Activated CD4-positive, alpha-beta T cell treated with anti-CD3 and anti-CD28 coated beads, Interleukin-2, Interleukin-4, amounts not matched to agents 100 ng/mL and 50 ng/mL, durations not matched to agents 16 hours and 8 hours (primary cell): ENCODE data around the gene SREBF2.
"Not testable (repeated sequence)": the region's sequence is repeated elsewhere in the genome, so short reads cannot be mapped to it uniquely, and the experiment has no call there.

ENCODE experiments used
- DNase-seq: peaks from one replicate; pipeline ENCODE4 v3.0.0-alpha.2; 2020; ENCODE audit warnings: low spot score

Gene SREBF2

DNA sequence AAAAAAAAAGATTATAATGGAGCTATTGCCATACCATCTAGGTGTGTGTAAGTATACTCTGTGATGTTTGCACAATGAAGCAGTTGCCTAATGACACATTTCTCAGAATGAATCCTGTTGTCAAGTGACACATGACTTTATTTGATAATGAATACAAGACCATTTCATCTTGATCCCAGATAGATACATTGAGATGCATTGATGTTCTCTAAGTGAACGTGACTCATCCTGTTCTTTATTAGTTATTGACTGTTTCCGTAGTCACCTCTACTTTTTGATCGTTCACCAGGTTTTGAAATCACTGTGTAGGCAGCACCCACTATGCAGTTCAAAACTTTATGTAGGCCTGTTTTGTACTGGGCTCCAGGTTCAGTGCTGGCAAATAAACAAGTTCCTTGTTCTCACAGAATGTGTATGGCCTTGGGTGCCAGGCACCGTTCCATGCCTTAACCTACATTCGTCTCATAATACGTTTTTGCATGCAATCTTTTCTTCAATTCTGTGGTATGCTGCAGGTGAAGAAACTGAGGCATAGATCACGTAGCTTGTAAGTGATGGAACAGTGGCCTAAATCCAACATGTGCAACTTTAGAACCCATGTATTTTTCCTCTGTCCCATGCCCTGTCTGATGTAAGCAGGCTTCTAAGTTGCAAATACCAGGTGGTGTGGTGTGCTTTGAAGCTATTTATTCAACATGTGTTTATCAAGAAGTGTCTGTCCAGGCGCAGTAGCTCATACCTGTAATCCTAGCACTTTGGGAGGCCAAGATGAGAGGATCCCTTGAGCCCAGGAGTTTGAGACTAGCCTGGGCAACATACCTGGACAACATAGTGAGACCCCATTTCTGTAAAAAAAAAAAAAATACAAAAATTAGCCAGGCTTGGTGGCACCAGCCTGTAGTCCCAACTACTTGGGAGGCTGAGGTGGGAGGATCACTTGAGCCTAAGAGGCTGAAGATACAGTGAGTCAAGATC lies 10.4 kb downstream of the SREBF2 start:
- DNase-seq, result peak; percentile 87

DNA sequence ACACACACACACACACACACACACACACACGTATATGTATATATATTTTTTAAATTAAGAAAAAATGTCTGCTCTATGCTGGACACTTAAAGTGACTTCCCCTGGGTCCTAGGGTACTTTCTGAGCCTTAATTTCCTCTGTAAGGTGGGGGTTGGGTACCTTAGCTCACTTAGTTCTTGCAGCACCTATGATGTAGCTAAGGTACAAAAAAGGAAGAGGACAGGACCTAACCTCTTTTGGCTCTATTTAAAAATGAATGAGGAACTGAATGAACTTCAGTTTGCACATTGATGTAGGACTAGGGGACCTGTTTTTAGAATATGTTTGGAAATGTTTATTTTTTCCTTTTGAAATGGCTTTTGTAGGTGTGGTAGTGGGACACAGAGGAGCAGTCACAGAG lies 11.1 kb downstream of the SREBF2 start:
- no peak for DNase-seq

DNA sequence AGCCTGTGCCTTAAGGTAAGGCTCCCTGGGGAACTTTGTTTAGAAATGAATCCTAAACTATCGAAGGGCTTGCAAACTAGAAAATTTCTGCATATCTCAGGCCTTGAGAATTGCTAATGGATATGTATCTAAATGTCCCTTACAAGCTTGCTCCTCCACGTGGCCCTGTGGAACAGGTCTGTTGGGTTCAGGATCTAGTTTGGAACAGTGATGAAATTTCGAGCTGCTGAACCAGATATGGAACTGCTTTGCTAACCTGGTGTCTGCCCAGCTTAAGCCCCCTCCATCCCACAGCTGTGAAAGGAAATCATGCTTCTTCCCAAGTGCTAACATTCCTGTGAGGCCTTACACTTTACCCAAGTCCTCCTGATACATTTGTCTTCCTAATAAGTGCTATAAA lies 11.6 kb downstream of the SREBF2 start:
- no peak for DNase-seq

DNA sequence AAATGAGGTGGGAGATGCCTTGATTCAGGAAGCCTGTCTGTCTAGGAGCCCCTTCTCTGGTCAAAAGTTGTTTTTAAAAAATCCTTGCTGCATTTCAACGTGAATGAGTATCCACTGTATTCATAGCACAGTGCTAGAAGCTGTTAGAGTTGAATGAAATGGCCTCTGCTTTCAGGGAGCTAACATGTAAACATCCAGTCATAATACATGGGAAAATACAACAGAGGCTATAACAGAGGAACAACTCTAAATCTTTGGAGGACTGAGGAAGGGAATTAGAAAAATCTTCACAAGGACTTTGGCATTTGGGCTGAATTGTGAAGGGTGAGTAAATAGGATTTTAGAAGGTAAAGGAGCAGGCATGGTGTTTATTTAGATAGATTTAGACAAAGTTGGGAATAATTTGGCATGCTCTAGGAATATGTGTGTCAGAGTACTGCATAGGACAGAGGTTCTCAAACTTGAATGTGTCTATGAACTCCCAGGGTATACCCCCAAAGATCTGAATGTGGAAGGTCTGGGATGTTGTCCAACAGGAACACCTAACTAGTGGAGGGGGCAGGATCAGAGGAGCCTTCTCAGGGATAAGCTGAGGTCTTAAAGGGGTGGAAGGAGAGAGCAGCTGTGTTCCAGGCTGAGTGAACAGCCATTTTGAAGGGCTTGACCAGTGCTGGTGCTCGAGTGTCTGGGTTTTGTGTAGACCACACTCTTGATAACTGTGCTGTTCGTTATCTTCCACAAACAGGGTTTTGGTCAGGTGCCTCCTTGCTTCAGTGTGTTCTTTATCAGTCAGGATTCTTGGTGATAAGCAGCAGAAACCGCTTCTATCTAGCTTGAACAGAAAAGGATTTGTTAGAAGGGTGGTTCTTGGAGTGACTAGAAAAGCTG lies 12.7 kb downstream of the SREBF2 start:
- no peak for DNase-seq

DNA sequence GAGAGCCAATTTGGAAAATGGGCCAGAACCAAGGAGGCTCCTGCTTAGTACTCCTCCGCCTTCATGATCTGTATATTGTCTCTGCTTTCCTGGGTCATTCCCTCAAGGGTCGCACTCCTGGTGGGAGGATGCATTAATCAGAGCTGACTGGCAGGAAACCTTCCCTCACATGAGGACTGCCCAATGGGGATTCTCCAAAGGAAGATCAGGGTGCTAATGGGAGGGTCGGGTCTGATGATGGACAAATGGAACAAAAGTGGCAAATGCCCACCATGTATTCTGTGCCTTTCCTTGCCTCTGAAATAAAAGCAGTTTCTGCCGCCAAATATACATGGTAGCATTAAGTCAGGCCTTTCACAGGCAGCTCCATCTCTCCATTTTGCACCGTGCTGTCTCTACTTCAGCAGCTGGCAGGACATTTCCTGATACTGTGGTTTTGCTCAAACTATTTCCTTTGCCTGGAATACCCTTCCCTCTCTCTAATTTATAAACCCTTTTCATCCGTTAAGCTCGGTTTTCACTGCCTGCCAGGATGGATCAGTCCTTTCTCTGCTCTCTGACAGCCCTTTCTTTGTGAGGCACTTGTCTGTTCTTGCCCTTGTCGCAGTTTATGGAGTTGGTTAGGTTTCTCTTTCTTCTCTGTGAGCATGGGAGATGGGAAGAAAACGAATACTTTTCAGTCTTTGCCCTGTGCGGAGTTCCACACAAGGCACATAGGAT lies 13.5 kb downstream of the SREBF2 start:
- DNase-seq, result no peak

DNA sequence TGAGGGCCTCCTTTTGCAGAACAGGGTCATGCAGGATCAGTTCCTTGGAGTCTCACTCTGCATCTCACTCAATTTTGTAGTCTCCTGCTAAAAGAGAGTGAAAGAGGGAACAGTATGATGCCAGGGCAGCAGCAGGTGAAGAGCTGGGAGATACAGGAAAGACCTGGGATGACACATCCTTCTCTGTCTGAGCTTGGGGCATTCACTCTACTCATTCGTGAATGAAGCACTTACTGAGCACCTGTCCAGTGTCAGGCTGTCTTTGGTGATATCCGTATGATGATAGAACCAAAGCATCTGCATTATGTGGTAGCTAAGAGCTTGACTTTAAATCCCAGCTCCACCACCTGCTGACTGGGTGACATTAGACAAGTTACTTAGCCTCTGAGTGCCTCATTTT lies 14.4 kb downstream of the SREBF2 start:
- DNase-seq, result no peak

DNA sequence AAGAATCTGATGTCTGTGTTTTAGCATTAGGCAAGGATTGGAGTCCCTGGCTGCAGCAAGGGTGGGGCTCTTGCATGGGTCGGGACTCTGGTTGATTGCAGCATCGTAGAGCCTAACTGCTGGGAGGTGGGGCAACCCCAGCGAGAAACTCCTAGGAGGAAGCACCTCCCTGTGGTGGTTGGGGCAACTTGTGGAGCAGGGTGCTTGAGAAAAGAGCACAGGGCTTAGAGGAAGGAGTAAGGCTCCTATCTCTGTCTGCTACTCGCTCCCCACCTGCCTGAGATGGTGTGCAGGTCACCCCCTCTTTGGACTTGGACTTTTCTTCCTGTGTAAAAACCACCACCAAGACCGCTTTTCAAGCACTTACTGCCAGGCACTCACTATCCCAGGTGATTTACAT lies 15.6 kb downstream of the SREBF2 start:
- DNase-seq, result no peak

DNA sequence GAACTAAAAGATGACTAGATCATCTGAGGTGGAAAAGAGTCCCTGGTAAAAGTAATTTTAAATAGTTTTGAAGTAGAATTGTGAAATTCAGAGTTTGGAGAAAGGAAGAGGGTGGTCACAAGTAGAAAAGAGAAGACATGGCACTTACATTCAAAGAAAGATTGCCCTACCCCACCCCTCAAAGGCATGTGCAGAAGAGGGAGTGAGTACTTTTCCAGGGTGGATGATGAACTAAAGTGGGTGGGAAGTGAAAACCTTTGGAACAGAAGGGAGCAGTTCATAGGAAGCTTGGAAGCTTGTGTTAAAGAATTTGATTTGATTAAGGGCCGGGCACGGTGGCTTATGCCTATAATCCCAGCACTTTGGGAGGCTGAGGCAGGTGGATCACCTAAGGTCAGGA lies 23.6 kb downstream of the SREBF2 start:
- no peak for DNase-seq

DNA sequence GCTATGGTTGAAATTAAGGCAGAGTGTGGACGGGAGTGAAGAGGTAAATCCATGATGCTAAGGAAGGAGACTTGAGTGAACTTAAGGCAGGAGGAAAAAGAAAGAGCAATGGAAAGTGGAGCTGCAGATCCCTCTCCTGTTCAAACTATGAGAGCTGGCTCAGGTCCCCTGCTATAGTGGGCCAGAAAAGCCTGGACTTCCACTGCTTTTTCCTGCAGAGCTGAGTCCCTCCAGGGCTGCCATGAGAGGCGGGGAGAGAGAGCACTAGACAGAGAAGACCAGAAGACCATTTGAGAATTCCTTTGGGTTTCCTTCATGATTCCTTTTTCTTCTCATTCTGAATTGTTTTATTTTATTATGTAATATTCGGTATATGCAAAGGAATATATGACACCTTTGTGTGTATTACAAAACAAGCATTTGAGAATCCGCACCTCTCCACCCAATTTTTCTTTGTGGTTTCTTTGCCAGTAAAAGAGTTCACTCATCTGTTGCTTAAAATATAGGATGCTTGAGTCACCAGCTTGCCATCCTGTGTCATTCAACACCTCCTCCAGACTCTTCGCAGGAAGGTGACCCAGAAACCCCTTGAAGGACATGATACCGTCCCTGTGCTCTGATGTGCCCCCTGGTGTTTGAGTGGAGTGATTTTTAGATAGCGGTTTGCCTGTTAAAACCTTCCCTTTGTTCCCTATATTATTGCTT lies 24.4 kb downstream of the SREBF2 start:
- peak; percentile 94 for DNase-seq

DNA sequence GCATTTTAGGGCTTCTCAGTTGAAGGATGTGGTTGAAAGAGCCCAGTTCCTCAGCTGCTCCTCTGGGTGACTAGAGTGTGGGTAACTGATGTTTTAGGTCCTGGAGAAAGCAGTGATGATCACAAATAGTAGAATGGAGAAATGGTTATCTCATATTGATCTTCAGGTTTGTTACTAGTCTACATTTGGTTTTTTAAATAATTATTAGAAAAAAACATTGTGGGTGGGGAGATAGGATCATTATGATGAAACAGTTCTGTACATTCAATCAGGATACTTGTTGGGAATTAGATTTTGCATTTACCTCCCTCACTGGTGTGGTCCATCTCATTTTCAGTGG lies 24.9 kb downstream of the SREBF2 start:
- no peak for DNase-seq

DNA sequence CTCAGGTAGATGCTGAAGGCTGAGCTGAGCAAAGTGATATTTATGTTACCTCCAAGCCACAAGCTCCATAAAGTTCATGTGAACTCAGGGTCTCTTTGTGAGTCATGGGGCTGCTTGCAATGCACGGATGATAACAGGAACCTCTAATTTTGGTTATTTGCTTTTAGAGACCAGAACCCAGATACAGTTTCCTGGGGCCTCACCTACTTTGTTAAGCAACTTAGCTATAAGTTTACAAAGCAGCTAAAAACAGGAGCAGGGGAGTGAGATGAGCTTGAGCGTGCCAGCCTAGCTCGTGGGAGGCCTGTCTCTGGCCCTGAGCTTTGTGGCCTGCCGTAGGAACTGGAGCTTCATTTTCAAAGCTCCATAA lies 29.2 kb downstream of the SREBF2 start:
- peak; percentile 68 for DNase-seq

DNA sequence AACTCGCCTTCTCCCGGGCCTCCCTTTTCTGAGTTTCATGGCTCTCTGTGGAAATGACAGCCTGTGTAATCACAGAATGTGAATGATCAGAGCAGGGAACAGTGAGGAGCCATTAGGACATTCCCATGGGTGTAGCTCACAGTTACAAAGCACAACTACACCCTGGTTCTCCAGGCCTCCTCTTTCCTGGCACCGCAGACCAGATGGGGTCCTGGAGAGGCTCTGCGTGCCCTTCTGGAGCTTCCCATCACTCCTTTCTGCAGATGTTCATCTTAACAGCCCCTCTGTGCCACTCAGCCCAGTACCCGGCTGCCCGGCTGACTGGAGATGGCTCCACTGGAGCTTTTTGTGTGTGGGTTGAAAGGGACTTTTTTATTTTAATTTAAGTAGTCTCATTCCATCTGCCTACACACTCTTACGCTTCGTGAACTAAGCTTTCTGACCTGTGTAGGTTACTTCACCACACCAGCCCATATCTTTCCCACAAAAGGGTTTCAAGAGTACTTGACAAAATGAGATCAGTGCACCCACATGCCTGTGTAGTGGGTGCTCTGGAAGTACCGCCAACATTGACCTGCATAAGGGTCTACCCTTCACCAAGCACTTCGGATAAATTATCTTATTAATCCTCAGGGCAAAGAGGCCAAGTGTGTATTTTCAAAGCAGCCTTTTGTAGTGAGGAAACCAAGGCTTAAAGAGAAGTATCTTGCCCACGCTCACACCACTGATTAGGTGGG lies 29.8 kb downstream of the SREBF2 start:
- DNase-seq, result peak; percentile 71

DNA sequence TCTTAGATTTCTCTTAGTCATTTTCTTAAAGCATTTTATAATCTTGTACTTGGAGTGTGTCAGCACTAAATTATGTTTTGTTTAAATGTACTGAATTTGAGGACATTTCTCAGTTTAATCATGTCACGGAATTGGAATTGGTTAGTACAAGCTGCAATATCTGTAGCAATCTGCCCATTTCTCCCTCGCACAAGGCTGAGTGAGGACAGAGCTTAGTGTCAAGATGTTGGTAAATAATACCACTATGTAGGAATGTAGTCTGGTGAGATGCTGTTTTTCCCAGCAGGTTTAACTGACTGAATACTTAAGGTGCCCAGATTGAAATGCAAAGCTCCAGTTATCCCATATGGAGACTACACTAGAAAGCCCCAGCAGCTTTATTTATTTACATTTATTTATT lies 30.6 kb downstream of the SREBF2 start:
- DNase-seq, result no peak

DNA sequence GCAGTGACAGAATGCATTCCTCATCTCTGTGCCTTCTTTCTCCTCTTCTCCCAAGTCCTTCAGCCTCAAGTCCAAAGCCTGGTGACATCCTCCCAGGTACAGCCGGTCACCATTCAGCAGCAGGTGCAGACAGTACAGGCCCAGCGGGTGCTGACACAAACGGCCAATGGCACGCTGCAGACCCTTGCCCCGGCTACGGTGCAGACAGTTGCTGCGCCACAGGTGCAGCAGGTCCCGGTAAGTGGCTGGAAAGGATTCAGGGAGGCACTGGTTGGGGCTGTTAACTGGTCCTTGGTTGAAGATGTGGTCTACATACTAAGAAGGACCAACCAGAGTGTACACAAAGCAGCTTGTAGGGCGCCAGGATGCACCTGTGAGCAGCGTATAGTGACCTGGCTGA lies 35.7 kb downstream of the SREBF2 start:
- DNase-seq, result no peak

DNA sequence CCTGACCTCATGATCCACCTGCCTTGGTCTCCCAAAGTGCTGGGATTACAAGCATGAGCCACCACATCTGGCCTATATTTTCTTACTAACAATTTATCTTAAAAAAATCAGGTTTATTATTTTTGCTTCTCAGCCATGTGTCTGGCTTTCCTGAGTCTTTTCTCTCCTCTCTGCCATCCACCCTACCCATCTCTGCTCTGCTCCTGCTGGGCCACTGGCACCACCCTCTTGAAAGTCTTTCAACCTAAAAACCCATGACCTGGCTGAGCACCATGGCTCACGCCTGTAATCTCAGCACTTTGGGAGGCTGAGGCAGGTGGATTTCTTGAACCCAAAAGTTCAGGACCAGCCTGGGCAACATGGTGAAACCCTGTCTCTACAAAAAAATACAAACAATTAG lies 37.2 kb downstream of the SREBF2 start:
- not testable (repeated sequence) for DNase-seq

DNA sequence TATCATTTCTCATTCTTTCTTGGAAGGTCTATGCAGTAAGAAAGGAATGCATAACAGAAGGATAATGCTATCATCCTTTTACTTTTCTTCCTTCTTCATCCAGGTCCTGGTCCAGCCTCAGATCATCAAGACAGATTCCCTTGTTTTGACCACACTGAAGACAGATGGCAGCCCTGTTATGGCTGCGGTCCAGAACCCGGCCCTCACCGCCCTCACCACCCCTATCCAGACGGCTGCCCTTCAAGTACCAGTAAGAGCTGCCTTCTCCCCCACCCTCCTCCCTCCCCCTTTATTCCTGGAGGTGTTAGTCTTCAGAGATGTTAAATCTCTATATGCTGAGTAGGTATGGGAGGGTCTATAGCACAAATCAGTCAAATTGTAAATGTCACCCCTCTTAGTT lies 37.9 kb downstream of the SREBF2 start:
- DNase-seq, result no peak

DNA sequence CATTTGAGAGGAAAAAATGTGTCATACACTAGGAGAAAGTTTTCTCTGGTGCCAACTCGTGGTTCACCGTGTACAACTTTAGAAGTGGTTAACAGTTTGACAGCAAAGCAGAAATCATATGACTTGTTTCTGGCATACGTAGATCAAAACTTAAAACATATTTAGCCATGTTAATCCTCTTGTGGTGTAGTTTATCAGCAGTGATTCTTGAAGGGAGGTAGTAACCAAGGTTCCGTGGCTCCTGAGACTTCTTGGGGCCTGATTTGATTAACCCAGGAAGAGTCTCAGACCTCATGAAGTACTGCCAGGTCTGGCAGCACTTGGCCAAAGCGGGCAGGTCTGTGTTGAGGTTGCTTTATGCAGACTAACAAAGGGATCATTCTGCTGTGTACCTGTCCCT lies 40.5 kb downstream of the SREBF2 start:
- DNase-seq, result peak; percentile 73

DNA sequence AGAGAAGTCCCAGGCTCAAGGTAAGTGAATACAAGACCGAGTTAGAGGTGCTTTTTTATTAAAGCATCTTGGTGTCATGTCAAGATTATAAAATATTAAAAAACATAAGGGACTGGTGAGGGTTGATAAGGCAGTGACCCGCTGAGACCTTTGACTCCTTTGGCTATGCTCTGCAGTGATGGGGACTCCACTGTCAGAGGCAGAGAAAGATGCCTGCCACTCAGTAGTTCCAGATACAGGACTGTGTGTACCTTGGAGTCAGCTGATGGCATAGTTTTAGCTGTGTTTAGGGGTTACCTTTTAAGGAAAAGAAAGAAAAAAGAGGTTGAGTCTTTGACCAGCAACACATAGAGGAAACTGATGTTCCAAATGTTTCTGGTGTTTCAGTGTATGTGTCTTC lies 41.2 kb downstream of the SREBF2 start:
- DNase-seq, result no peak

DNA sequence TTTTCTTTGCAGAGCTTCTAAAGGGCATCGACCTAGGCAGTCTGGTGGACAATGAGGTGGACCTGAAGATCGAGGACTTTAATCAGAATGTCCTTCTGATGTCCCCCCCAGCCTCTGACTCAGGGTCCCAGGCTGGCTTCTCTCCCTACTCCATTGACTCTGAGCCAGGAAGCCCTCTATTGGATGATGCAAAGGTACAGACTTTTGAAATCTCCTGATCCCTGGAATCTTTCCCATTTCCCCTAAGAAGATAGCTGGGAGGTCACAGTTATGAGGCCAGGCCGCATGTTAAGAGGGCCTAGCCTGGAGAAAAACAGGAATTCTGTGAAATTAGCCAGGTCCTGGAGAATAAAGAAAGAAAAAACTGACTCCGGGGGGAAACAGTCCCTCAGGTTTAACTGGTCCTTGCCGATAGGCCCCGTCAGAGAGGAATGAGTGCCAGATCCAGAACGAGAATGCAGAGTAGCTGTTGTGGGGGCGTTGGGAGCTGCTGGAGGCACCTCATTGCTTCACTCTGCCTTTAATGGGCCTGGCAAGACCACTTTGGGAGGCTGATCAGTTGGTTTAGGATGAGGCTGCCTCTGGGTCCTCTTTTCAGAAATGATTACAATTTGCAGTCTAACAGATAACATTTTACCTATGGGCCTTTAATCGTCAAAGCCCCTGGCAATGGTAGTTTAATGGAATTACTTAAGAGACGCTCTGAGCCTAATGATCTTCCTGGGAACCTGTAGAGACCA lies 42.8 kb downstream of the SREBF2 start:
- DNase-seq, result no peak

DNA sequence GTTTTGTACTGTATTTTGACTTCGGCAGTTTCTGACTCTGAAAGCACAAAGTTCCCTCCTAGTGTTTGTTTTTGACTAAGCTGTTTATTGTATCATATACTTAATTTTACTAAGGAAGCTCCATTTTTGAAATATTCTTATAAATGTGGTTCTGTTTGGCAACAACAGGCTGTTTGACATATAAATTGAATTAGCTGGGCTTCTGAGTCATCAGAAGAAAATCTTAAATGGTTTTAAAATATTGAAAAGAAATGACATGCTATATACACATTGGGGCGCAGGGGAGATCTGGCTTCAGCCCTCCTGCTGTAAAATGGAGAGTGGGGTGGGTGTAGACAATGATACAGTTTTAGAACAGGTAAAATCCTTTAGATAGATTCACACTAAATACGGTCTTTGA lies 43.4 kb downstream of the SREBF2 start:
- DNase-seq, result no peak

DNA sequence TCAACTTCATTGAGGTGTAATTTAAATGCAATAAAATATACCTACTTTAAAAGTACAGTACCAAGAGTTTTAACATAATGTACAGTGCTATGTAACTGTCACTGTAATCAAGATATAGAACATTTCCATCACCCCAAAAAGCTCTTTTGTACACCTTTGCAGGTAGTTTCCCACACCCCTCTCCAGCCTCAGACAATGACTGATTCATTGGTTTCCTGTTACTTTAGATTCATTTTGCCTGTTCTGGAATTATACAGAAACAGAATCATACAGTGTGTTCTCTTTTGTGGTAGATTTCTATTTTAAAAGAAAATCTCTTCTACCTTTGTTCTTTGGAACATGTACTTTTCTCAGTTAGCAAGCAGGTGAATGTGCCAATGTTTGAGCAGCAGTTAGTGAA lies 43.8 kb downstream of the SREBF2 start:
- DNase-seq, result no peak
